Mesendoderm (in vitro differentiated cells): ENCODE measurements around the gene CREB3L1.

Experiments used
- DNase-seq: peaks from one replicate; pipeline ENCODE4 v3.0.0; 2013
- H2AK5ac ChIP-seq: 2 replicates; pipeline ENCODE4 v1.6.1; 2013; ENCODE audit warnings: low read length, inconsistent platforms
- H2BK120ac ChIP-seq: 2 replicates; pipeline ENCODE4 v1.6.1; 2013; ENCODE audit warnings: low read depth, mild to moderate bottlenecking, low read length, moderate library complexity, mixed read lengths
- H2BK15ac ChIP-seq: replicated peaks from 2 replicates; pipeline ENCODE4 v1.6.1; 2013; ENCODE audit warnings: low read depth, mild to moderate bottlenecking, moderate library complexity
- H2BK5ac ChIP-seq: 2 replicates; pipeline ENCODE4 v1.6.1; 2013; ENCODE audit warnings: low read length, inconsistent platforms
- H3K18ac ChIP-seq: 2 replicates; pipeline ENCODE4 v1.6.1; 2013; ENCODE audit warnings: mild to moderate bottlenecking, low read length, mixed read lengths
- H3K23ac ChIP-seq: one replicate; pipeline ENCODE4 v1.6.1; 2013; ENCODE audit warnings: low read length
- H3K27ac ChIP-seq: 2 replicates; pipeline ENCODE4 v1.5.1; 2013; ENCODE audit warnings: low read depth, mild to moderate bottlenecking, inconsistent platforms, low read length, moderate library complexity
- H3K27me3 ChIP-seq: 2 replicates; pipeline ENCODE4 v1.6.1; 2013; ENCODE audit warnings: low read length, control low read depth, mild to moderate bottlenecking, inconsistent platforms; ENCODE audit not compliant: insufficient read depth, poor library complexity
- H3K36me3 ChIP-seq: 2 replicates; pipeline ENCODE4 v1.6.1; 2013; ENCODE audit warnings: low read length, inconsistent platforms; ENCODE audit not compliant: control insufficient read depth, insufficient read depth
- H3K4ac ChIP-seq: one replicate; pipeline ENCODE4 v1.6.1; 2013; ENCODE audit warnings: low read depth, mild to moderate bottlenecking, low read length, moderate library complexity
- H3K4me1 ChIP-seq: 2 replicates; pipeline ENCODE4 v1.6.1; 2013; ENCODE audit warnings: low read depth, low read length, inconsistent platforms; ENCODE audit not compliant: control insufficient read depth
- H3K4me2 ChIP-seq: 2 replicates; pipeline ENCODE4 v1.6.1; 2013; ENCODE audit warnings: low read length
- H3K4me3 ChIP-seq: 2 replicates; pipeline ENCODE4 v1.5.1; 2013; ENCODE audit warnings: mild to moderate bottlenecking, low read length
- H3K56ac ChIP-seq: one replicate; pipeline ENCODE4 v1.6.1; 2013; ENCODE audit warnings: low read length
- H3K79me1 ChIP-seq: 2 replicates; pipeline ENCODE4 v1.6.1; 2013; ENCODE audit warnings: low read length, inconsistent platforms
- H3K79me2 ChIP-seq: 2 replicates; pipeline ENCODE4 v1.6.1; 2013; ENCODE audit warnings: mild to moderate bottlenecking, low read length; ENCODE audit not compliant: control insufficient read depth, insufficient read depth
- H3K9ac ChIP-seq: 2 replicates; pipeline ENCODE4 v1.6.1; 2013; ENCODE audit warnings: low read length, inconsistent platforms
- H4K5ac ChIP-seq: one replicate; pipeline ENCODE4 v1.6.1; 2013; ENCODE audit warnings: low read length
- H4K8ac ChIP-seq: one replicate; pipeline ENCODE4 v1.6.1; 2013; ENCODE audit warnings: low read depth, mild to moderate bottlenecking, control low read depth, low read length, moderate library complexity
- WGBS: extraction: QIAGEN DNeasy Blood & Tissue Kit; methylation state at CpG from one replicate; pipeline ENCODE4 v1.1.7; 2013; ENCODE audit warnings: low lambda C conversion rate, missing lambda C conversion rate; ENCODE audit not compliant: insufficient coverage; ENCODE audit errors: extremely low coverage; 5-methylcytosine and 5-hydroxymethylcytosine counted together

The CREB3L1 gene

DNA sequence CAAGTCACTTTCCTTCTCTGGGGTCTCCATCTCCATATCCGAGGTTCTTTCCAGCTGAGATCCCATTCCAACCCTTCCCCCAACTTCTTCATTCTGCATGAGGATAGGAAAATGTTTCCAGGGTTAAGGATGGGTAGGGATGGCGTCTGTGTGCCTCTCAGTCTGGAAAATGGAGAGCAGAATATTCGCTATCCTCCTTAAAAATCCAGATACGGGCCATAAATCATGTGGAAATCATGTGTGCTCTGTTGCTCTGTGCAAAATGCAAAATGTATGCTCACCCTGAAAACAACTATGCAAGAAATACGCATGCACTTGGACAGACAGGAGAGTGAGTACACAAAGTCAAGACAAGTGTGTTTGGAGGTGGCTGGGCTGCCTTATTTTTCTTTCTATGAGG lies 3.2 kb downstream of the CREB3L1 start:
- H3K36me3 ChIP-seq: no peaks in the 10 kb centered on the region
- H2BK120ac ChIP-seq: no peak overlapping the region
- H3K79me2 ChIP-seq: no peaks in the 10 kb centered on the region
- H3K4me2 ChIP-seq: no peak overlapping the region
- no peak overlapping the region for H2BK15ac ChIP-seq
- no peak overlapping the region for H2AK5ac ChIP-seq
- no peak for DNase-seq
- H3K27ac ChIP-seq: no peak overlapping the region
- WGBS: no CpG with 5 or more reads among the region's 5 CpGs
- H2BK5ac ChIP-seq: no peak overlapping the region
- peak overlapping the region; percentile 57 for H3K56ac ChIP-seq
- no peak overlapping the region for H3K23ac ChIP-seq
- no peaks in the 10 kb centered on the region for H3K27me3 ChIP-seq
- H4K5ac ChIP-seq: no peak overlapping the region
- no peak overlapping the region for H4K8ac ChIP-seq
- H3K4ac ChIP-seq: no peak overlapping the region
- H3K79me1 ChIP-seq: no peaks in the 10 kb centered on the region
- H3K4me1 ChIP-seq: peaks cover 17% of the 10 kb centered on the region
- no peak overlapping the region for H3K18ac ChIP-seq
- H3K4me3 ChIP-seq: no peak overlapping the region
- H3K9ac ChIP-seq: peak overlapping the region; percentile 58

DNA sequence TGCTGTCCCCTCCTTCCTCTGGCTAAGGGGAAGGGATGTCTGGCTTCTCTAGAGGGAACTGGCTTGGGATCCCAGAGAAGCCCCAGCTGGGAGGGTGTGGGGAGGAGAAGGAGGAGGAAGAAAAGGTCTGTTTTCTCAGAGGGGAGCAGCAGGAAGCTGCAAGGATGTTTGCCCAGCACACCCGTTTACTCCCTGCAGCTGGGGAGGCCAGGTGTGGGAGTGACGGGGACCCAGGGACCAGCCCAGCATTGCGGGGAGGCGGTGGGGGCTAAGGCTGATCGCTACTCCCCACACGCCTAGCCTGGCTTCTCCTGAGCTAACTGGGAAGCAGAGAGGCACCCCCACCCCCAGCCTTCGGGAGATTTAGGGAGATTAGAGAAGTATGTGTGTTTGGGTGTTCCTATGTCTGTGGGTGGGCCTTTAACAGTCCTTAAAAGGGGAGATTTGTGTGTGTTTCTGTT lies 3.9 kb downstream of the CREB3L1 start:
- Histone ChIP-seq H3K4me2 (peak overlapping the region; percentile 14), H3K4me1 (peaks cover 17% of the 10 kb centered on the region), H2BK5ac (no peak overlapping the region), H3K4me3 (no peak overlapping the region), H3K56ac (peak overlapping the region; percentile 68), H3K4ac (no peak overlapping the region), H4K8ac (no peak overlapping the region), H3K27ac (no peak overlapping the region), H2AK5ac (no peak overlapping the region), H2BK15ac (no peak overlapping the region), H4K5ac (no peak overlapping the region), H3K79me1 (no peaks in the 10 kb centered on the region), H3K18ac (no peak overlapping the region), H3K23ac (no peak overlapping the region), H3K36me3 (no peaks in the 10 kb centered on the region), H3K27me3 (no peaks in the 10 kb centered on the region), H3K9ac (peak overlapping the region; percentile 58), H3K79me2 (no peaks in the 10 kb centered on the region), H2BK120ac (no peak overlapping the region)
- DNase-seq: peak; percentile 46
- WGBS: no CpG with 5 or more reads among the region's 7 CpGs

DNA sequence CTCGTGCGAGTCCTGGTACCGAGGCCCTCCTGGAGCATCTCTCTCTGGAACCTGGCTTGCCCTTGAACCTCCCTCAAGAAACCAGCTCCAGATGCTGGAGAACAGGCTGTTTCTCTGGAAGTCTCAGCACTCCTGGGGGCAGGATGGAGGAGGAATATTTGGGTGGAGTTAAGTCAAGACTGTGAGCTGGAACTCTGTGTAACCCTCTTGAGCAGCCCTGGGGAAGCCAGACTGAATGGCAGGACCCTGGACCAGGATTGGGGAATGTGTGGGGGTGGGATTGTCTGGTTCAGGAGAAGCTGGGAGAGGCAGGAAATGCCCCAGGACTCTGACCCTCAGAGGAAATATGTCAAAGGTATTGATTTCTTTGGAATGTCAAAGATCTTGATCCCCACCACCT lies 7.7 kb downstream of the CREB3L1 start:
- Histone ChIP-seq H2BK120ac (no peak overlapping the region), H3K18ac (no peak overlapping the region), H3K23ac (no peak overlapping the region), H3K4me3 (no peak overlapping the region), H2AK5ac (no peak overlapping the region), H4K8ac (no peak overlapping the region), H3K79me1 (no peaks in the 10 kb centered on the region), H4K5ac (no peak overlapping the region), H3K79me2 (no peaks in the 10 kb centered on the region), H3K27me3 (no peaks in the 10 kb centered on the region), H3K36me3 (no peaks in the 10 kb centered on the region), H3K9ac (no peak overlapping the region), H2BK5ac (no peak overlapping the region), H3K27ac (no peak overlapping the region), H3K4ac (no peak overlapping the region), H3K4me2 (no peak overlapping the region), H3K56ac (no peak overlapping the region), H2BK15ac (no peak overlapping the region), H3K4me1 (peaks cover 16% of the 10 kb centered on the region)
- no CpG with 5 or more reads among the region's 3 CpGs for WGBS
- no peak for DNase-seq

DNA sequence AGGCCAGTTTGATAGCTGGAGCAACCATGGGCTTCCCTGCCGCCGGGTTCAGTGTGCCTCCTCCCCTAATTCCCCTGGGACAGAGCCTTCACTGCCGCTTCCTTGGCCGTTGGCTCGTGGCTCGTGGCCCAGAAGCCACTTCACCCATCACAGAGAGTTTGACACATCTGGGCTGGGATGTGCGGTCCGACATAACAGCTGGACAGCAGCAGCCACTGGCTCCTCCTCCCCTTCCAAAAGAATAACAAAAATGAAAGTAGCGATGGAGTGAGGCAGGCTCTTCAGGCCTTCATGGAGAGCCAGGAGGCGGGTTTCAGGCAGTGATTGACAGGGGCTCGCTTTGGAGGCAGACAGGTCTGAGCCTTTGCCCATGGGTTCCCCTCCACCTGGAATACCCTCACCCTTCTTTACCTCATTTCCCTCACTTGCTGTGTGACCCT lies 8.2 kb downstream of the CREB3L1 start:
- no peak overlapping the region for H2BK5ac ChIP-seq
- no peak overlapping the region for H3K27ac ChIP-seq
- DNase-seq: no peak
- no CpG with 5 or more reads among the region's 11 CpGs for WGBS
- H4K5ac ChIP-seq: no peak overlapping the region
- H3K18ac ChIP-seq: no peak overlapping the region
- H3K4me2 ChIP-seq: no peak overlapping the region
- H2BK15ac ChIP-seq: no peak overlapping the region
- H3K4me1 ChIP-seq: peaks cover 17% of the 10 kb centered on the region
- no peak overlapping the region for H2BK120ac ChIP-seq
- H3K79me1 ChIP-seq: no peaks in the 10 kb centered on the region
- H3K4ac ChIP-seq: no peak overlapping the region
- H2AK5ac ChIP-seq: no peak overlapping the region
- H3K79me2 ChIP-seq: no peaks in the 10 kb centered on the region
- H3K36me3 ChIP-seq: no peaks in the 10 kb centered on the region
- no peak overlapping the region for H3K23ac ChIP-seq
- no peak overlapping the region for H3K56ac ChIP-seq
- no peaks in the 10 kb centered on the region for H3K27me3 ChIP-seq
- no peak overlapping the region for H4K8ac ChIP-seq
- no peak overlapping the region for H3K9ac ChIP-seq
- H3K4me3 ChIP-seq: no peak overlapping the region

DNA sequence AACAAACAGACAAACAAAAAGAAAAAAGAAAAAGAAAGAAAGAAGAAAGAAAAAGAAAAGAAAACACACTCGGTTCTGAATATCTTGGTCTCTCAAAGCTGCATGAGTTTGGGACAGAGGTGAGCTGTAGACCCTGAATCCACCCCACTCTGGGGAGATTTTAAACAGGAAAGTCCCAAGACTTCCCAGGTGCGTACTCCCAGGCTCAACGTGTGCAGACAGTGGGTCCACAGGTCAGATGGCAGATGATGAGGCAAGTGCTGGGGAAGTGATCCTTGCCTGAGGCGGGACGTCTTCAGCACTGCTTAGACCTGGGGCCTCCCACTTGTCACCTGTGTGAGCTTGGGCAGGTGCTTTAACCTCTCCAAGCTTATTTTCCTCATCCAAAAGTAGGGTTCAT lies 9.3 kb downstream of the CREB3L1 start:
- no peak overlapping the region for H2AK5ac ChIP-seq
- no peak overlapping the region for H3K4me2 ChIP-seq
- no peak overlapping the region for H3K9ac ChIP-seq
- H4K5ac ChIP-seq: no peak overlapping the region
- no peaks in the 10 kb centered on the region for H3K27me3 ChIP-seq
- H3K4me1 ChIP-seq: peaks cover 10% of the 10 kb centered on the region
- no CpG with 5 or more reads among the region's 5 CpGs for WGBS
- H3K36me3 ChIP-seq: no peaks in the 10 kb centered on the region
- H3K27ac ChIP-seq: no peak overlapping the region
- no peak overlapping the region for H3K18ac ChIP-seq
- no peak overlapping the region for H2BK15ac ChIP-seq
- no peak overlapping the region for H3K4ac ChIP-seq
- no peaks in the 10 kb centered on the region for H3K79me2 ChIP-seq
- H2BK5ac ChIP-seq: no peak overlapping the region
- H2BK120ac ChIP-seq: no peak overlapping the region
- no peak overlapping the region for H3K23ac ChIP-seq
- H4K8ac ChIP-seq: no peak overlapping the region
- H3K4me3 ChIP-seq: no peak overlapping the region
- DNase-seq: no peak
- no peak overlapping the region for H3K56ac ChIP-seq
- H3K79me1 ChIP-seq: no peaks in the 10 kb centered on the region

DNA sequence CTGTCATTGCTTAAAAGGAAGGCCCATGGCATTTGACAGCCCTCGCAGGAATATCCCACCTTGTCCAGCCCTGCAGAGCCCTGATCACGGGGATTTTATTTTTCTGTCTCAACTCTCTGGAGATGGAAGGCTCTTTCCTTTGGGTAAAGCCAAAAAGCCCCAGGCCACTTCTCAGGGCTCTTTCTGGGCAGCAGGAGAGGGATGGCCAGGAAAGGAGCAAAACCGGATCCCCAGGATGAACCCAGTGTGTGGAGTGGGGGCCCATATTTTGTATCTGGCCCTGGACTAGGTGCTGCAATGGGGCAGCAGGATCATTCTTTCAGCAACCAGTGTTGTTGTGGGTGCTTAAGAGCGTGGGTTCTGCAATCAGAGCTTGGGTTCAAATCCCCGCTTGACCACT lies 11.0 kb downstream of the CREB3L1 start:
- no peak overlapping the region for H2BK5ac ChIP-seq
- DNase-seq: no peak
- no peak overlapping the region for H4K8ac ChIP-seq
- no peak overlapping the region for H2BK120ac ChIP-seq
- H2BK15ac ChIP-seq: no peak overlapping the region
- H3K9ac ChIP-seq: no peak overlapping the region
- no peaks in the 10 kb centered on the region for H3K79me1 ChIP-seq
- no peak overlapping the region for H2AK5ac ChIP-seq
- no peaks in the 10 kb centered on the region for H3K27me3 ChIP-seq
- H3K4ac ChIP-seq: no peak overlapping the region
- no peak overlapping the region for H4K5ac ChIP-seq
- H3K4me1 ChIP-seq: peaks cover 8% of the 10 kb centered on the region
- no peaks in the 10 kb centered on the region for H3K36me3 ChIP-seq
- no peak overlapping the region for H3K4me2 ChIP-seq
- no peak overlapping the region for H3K23ac ChIP-seq
- no peak overlapping the region for H3K56ac ChIP-seq
- H3K27ac ChIP-seq: no peak overlapping the region
- no peaks in the 10 kb centered on the region for H3K79me2 ChIP-seq
- WGBS: no CpG with 5 or more reads among the region's 5 CpGs
- H3K18ac ChIP-seq: no peak overlapping the region
- H3K4me3 ChIP-seq: no peak overlapping the region
